ENCODE data around the gene MRPS2.

GRCh38 chr9:135520916-135521607 lies 20.6 kb downstream of the MRPS2 start, which contains the start of gene LCN1:
- TF ChIP-seq CTCF (optimal IDR thresholded peaks at IDR 0.05 in 1 of 3, IDR thresholded peaks at IDR 0.05 in 1 of 3, conservative IDR thresholded peaks at IDR 0.05 in 1 of 3; ENCODE audit: extremely low read depth in 1 of 3, insufficient read depth in 2 of 3, low read length in 3 of 3) (no peak), EZH2 (IDR thresholded peaks at IDR 0.05; ENCODE audit: low read length) (no peak)

All from keratinocyte (primary cell).